ENCODE results near the gene CTSL.
"Not testable (repeated sequence)": the region's sequence is repeated elsewhere in the genome, so short reads cannot be mapped to it uniquely, and the experiment has no call there.

CTSL gene

DNA sequence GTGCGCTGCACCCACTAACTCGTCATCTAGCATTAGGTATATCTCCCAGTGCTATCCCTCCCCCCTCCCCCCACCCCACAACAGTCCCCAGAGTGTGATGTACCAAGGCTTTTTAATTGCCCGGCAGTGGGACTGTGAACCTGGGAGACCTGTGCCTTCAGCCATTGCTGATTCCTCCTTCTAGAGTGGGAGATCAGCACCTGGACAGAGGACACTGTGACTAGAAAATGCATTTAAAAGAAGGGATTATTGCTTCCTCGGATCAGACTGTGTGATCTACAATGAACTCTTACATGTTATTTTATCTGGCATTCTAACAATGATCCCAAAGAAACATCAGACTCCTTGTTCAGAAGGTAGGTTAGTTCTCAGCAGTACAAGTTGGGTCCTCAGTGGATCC is 25.9 kb downstream of the CTSL start:
- H3K9me3 ChIP-seq (ENCODE audit: low read length): no peaks in the 10 kb centered on the region
- H2AFZ ChIP-seq (ENCODE audit: low read length): no peak overlapping the region
- H3K9ac ChIP-seq (ENCODE audit: low read length): no peak overlapping the region
- no peaks in the 10 kb centered on the region for H3K9me2 ChIP-seq (ENCODE audit: low read depth, low read length)
- TF ChIP-seq, protein P1, sequence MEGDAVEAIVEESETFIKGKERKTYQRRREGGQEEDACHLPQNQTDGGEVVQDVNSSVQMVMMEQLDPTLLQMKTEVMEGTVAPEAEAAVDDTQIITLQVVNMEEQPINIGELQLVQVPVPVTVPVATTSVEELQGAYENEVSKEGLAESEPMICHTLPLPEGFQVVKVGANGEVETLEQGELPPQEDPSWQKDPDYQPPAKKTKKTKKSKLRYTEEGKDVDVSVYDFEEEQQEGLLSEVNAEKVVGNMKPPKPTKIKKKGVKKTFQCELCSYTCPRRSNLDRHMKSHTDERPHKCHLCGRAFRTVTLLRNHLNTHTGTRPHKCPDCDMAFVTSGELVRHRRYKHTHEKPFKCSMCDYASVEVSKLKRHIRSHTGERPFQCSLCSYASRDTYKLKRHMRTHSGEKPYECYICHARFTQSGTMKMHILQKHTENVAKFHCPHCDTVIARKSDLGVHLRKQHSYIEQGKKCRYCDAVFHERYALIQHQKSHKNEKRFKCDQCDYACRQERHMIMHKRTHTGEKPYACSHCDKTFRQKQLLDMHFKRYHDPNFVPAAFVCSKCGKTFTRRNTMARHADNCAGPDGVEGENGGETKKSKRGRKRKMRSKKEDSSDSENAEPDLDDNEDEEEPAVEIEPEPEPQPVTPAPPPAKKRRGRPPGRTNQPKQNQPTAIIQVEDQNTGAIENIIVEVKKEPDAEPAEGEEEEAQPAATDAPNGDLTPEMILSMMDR (IDR thresholded peaks at IDR 0.05; ENCODE audit: low read length): no peak
- no peak for TF ChIP-seq EZH2 (IDR thresholded peaks at IDR 0.05; ENCODE audit: borderline replicate concordance, low read length)
- no peak overlapping the region for H3K4me2 ChIP-seq (ENCODE audit: low read length)
- H3K79me2 ChIP-seq (ENCODE audit: insufficient read depth, low read length): no peaks in the 10 kb centered on the region
- no peaks in the 10 kb centered on the region for H3K27me3 ChIP-seq (ENCODE audit: insufficient read depth, low read length)
- no peaks in the 10 kb centered on the region for H4K20me1 ChIP-seq (ENCODE audit: insufficient read depth, low read length)
- no peak overlapping the region for H3K27ac ChIP-seq (ENCODE audit: low read depth, low read length, poor library complexity, severe bottlenecking)
- H3F3A ChIP-seq (ENCODE audit: insufficient read depth, low read length): no peaks in the 10 kb centered on the region
- no peaks in the 10 kb centered on the region for H3K4me1 ChIP-seq (ENCODE audit: insufficient read depth, low read length, severe bottlenecking)
- H3K36me3 ChIP-seq (ENCODE audit: insufficient read depth, low read length): no peaks in the 10 kb centered on the region
- H3K4me3 ChIP-seq (ENCODE audit: low read depth, low read length, poor library complexity, severe bottlenecking): no peak overlapping the region

DNA sequence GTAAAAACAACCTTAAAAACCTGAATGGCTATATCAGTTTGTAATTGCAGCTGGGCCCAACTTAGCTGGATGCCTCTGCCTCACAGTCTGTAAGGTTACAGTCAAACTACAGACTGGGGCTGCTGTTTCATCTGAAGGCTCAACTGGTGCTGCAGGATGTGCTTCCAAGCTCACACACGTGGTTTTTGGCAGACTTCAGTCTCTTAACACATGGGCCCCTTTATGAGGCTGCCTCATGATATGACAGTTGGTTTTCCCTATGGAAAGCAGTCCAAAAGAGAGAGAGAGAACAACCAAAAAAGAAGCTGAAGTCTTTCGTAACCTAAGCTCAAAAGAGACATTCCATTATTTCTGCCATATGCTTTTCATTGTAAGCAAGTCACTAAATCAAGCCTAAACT is 27.4 kb downstream of the CTSL start:
- H4K20me1 ChIP-seq (ENCODE audit: insufficient read depth, low read length): no peaks in the 10 kb centered on the region
- no peaks in the 10 kb centered on the region for H3K9me3 ChIP-seq (ENCODE audit: low read length)
- no peak overlapping the region for H3K4me3 ChIP-seq (ENCODE audit: low read depth, low read length, poor library complexity, severe bottlenecking)
- no peak overlapping the region for H2AFZ ChIP-seq (ENCODE audit: low read length)
- no peaks in the 10 kb centered on the region for H3K9me2 ChIP-seq (ENCODE audit: low read depth, low read length)
- H3K79me2 ChIP-seq (ENCODE audit: insufficient read depth, low read length): no peaks in the 10 kb centered on the region
- no peak overlapping the region for H3K27ac ChIP-seq (ENCODE audit: low read depth, low read length, poor library complexity, severe bottlenecking)
- TF ChIP-seq, protein P1 (IDR thresholded peaks at IDR 0.05; ENCODE audit: low read length): no peak
- no peak for TF ChIP-seq EZH2 (IDR thresholded peaks at IDR 0.05; ENCODE audit: borderline replicate concordance, low read length)
- no peaks in the 10 kb centered on the region for H3K4me1 ChIP-seq (ENCODE audit: insufficient read depth, low read length, severe bottlenecking)
- no peaks in the 10 kb centered on the region for H3K36me3 ChIP-seq (ENCODE audit: insufficient read depth, low read length)
- H3F3A ChIP-seq (ENCODE audit: insufficient read depth, low read length): no peaks in the 10 kb centered on the region
- no peaks in the 10 kb centered on the region for H3K27me3 ChIP-seq (ENCODE audit: insufficient read depth, low read length)
- H3K9ac ChIP-seq (ENCODE audit: low read length): no peak overlapping the region
- H3K4me2 ChIP-seq (ENCODE audit: low read length): no peak overlapping the region

DNA sequence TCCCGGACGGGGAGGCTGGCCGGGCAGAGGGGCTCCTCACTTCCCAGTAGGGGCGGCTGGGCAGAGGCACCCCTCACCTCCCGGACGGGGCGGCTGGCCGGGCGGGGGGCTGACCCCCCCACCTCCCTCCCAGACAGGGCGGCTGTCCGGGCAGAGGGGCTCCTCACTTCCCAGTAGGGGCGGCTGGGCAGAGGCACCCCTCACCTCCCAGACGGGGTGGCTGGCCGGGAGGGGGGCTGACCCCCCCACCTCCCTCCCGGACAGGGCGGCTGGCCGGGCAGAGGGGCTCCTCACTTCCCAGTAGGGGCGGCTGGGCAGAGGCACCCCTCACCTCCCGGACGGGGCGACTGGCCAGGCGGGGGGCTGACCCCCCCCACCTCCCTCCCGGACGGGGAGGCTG is 32.4 kb downstream of the CTSL start:
- H3F3A ChIP-seq (ENCODE audit: insufficient read depth, low read length); H3K4me3 ChIP-seq (ENCODE audit: low read depth, low read length, poor library complexity, severe bottlenecking); H3K27me3 ChIP-seq (ENCODE audit: insufficient read depth, low read length); H3K36me3 ChIP-seq (ENCODE audit: insufficient read depth, low read length); H2AFZ ChIP-seq (ENCODE audit: low read length); H3K27ac ChIP-seq (ENCODE audit: low read depth, low read length, poor library complexity, severe bottlenecking); H4K20me1 ChIP-seq (ENCODE audit: insufficient read depth, low read length); H3K79me2 ChIP-seq (ENCODE audit: insufficient read depth, low read length); H3K4me2 ChIP-seq (ENCODE audit: low read length); H3K9me3 ChIP-seq (ENCODE audit: low read length); H3K9me2 ChIP-seq (ENCODE audit: low read depth, low read length); H3K4me1 ChIP-seq (ENCODE audit: insufficient read depth, low read length, severe bottlenecking); H3K9ac ChIP-seq (ENCODE audit: low read length): not testable (repeated sequence)

DNA sequence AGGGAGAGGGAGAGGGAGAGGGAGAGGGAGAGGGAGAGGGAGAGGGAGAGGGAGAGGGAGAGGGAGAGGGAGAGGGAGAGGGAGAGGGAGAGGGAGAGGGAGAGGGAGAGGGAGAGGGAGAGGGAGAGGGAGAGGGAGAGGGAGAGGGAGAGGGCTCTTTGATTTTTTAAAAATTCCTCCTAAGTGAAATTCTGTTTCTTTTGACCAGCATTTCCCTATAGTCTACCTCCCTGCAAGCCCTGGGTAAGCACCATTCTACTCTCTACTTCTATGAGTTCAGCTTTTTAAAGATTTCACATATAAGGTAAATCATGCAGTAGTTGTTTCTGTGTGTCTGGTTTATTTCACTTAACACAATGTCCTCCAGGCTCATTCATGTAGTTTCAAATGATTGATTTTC is 34.1 kb downstream of the CTSL start:
- H3F3A ChIP-seq (ENCODE audit: insufficient read depth, low read length); H3K4me1 ChIP-seq (ENCODE audit: insufficient read depth, low read length, severe bottlenecking); H2AFZ ChIP-seq (ENCODE audit: low read length); H3K79me2 ChIP-seq (ENCODE audit: insufficient read depth, low read length); H3K36me3 ChIP-seq (ENCODE audit: insufficient read depth, low read length); H3K27me3 ChIP-seq (ENCODE audit: insufficient read depth, low read length); H3K27ac ChIP-seq (ENCODE audit: low read depth, low read length, poor library complexity, severe bottlenecking); H3K4me2 ChIP-seq (ENCODE audit: low read length); H3K9me2 ChIP-seq (ENCODE audit: low read depth, low read length); H3K9me3 ChIP-seq (ENCODE audit: low read length); H4K20me1 ChIP-seq (ENCODE audit: insufficient read depth, low read length); H3K4me3 ChIP-seq (ENCODE audit: low read depth, low read length, poor library complexity, severe bottlenecking); H3K9ac ChIP-seq (ENCODE audit: low read length): not testable (repeated sequence)

Data from OCI-LY1 (cell line).